CD4-positive, alpha-beta memory T cell (primary cell): ENCODE data around the gene POLN. TPM values are rescaled to one million over a fixed set of nuclear protein-coding genes. Genes with fewer than 3 reads are reported as not detected.
A peak's percentile ranks its signal among the peaks of the same experiment; 100 is the strongest.

ENCODE experiments used
- CTCF ChIA-PET: fragments of 350-600 bp; sonication (Branson Sonifier 250); formaldehyde crosslinking; loops from one replicate; lab custom pipeline; 2021; ENCODE audit warnings: inconsistent platforms; ENCODE audit not compliant: partially characterized antibody; lab: Charles Lee
- POLR2A ChIA-PET: fragments of 350-600 bp; sonication (Branson Sonifier 250); formaldehyde crosslinking; loops from one replicate; lab custom pipeline; 2021; ENCODE audit not compliant: partially characterized antibody; lab: Charles Lee
- DNase-seq, 5 donors: peaks; one replicate each; pipeline versions ENCODE4 v3.0.0 to v3.0.0-alpha.2; 2020 to 2022; ENCODE audit warnings: mixed read lengths in 1 of 5
- H3K27ac ChIP-seq: one replicate; pipeline ENCODE4 v1.7.0; 2013; ENCODE audit warnings: low read depth, low read length
- H3K27me3 ChIP-seq: 2 replicates; pipeline ENCODE4 v1.7.0; 2013; ENCODE audit warnings: mild to moderate bottlenecking, low read length, moderate library complexity; ENCODE audit not compliant: insufficient read depth
- H3K36me3 ChIP-seq: 2 replicates; pipeline ENCODE4 v1.7.0; 2013; ENCODE audit warnings: mild to moderate bottlenecking, low read length, moderate library complexity; ENCODE audit not compliant: insufficient read depth
- H3K4me1 ChIP-seq: 2 replicates; pipeline ENCODE4 v1.7.0; 2013; ENCODE audit warnings: mild to moderate bottlenecking, low read length, moderate library complexity; ENCODE audit not compliant: insufficient read depth
- H3K4me3 ChIP-seq, 2 donors: one replicate each; pipeline ENCODE4 v1.7.0; 2013; ENCODE audit warnings: low read length in 2 of 2, mild to moderate bottlenecking in 1 of 2
- H3K9me3 ChIP-seq, 2 donors: one replicate each; pipeline ENCODE4 v1.7.0; 2013; ENCODE audit warnings: low read length in 2 of 2, control low read depth in 1 of 2; ENCODE audit not compliant: control insufficient read depth in 1 of 2
- H3K27ac Mint-ChIP-seq, 7 donors: one replicate each; pipeline ENCODE4 v1.8.0; 2020 to 2021; ENCODE audit warnings: mixed read lengths in 7 of 7, mild to moderate bottlenecking in 6 of 7, inconsistent platforms in 3 of 7, moderate library complexity in 3 of 7
- H3K27me3 Mint-ChIP-seq, 2 donors: one replicate each; pipeline ENCODE4 v1.8.0; 2020 to 2021; ENCODE audit warnings: mixed read lengths in 2 of 2
- H3K36me3 Mint-ChIP-seq, 2 donors: one replicate each; pipeline ENCODE4 v1.8.0; 2020 to 2021; ENCODE audit warnings: mixed read lengths in 2 of 2, inconsistent platforms in 1 of 2, mild to moderate bottlenecking in 1 of 2
- H3K4me1 Mint-ChIP-seq, 4 donors: one replicate each; pipeline ENCODE4 v1.8.0; 2020 to 2021; ENCODE audit warnings: mixed read lengths in 4 of 4, mild to moderate bottlenecking in 1 of 4
- H3K4me3 Mint-ChIP-seq, 8 donors: one replicate each; pipeline ENCODE4 v1.8.0; 2020 to 2021; ENCODE audit warnings: mixed read lengths in 8 of 8, mild to moderate bottlenecking in 7 of 8, moderate library complexity in 6 of 8, inconsistent platforms in 3 of 8
- H3K9me3 Mint-ChIP-seq, 8 donors: one replicate each; pipeline ENCODE4 v1.8.0; 2020 to 2021; ENCODE audit warnings: mixed read lengths in 8 of 8, mild to moderate bottlenecking in 5 of 8, inconsistent platforms in 3 of 8, moderate library complexity in 1 of 8
- intact Hi-C: fragments of 100-400 bp; cut with micrococcal nuclease; formaldehyde crosslinking; loops from one replicate; pipeline ENCODE4 v1.15.1; 2023
- polyA plus RNA-seq, 2 donors: library from polyadenylated mRNA; unstranded; fragments of 300-500 nt; fragmentation: Illumina TruSeq; gene quantifications; one replicate each; pipeline ENCODE4 v1.2.3, GENCODE V29; 2021
- total RNA-seq, 2 experiments: library from RNA; stranded (reverse); gene quantifications; one replicate each; pipeline ENCODE4 v1.2.3, GENCODE V29; 2021

Gene POLN
- total and polyA plus RNA-seq, 4 experiments from 2014 or later, result 0.24 to 4.4 (median 2.8) TPM

GRCh38 chr4:2178986-2179385, 62.9 kb downstream of the POLN start:
- no peak for DNase-seq
- H3K36me3 Mint-ChIP-seq, result peaks cover 4 to 11% of the 10 kb centered on the region in 2 donors
- Histone ChIP-seq H3K27me3 (no peaks in the 10 kb centered on the region), H3K9me3 (no peaks in the 10 kb centered on the region), H3K4me3 (no peak overlapping the region), H3K36me3 (no peaks in the 10 kb centered on the region), H3K27ac (no peak overlapping the region), H3K4me1 (no peaks in the 10 kb centered on the region)
- H3K4me3 Mint-ChIP-seq, result no peak overlapping the region
- peaks cover 1 to 3% of the 10 kb centered on the region in 2 donors for H3K27me3 Mint-ChIP-seq
- no peak overlapping the region for H3K27ac Mint-ChIP-seq
- intact Hi-C loops, result no loop called here
- CTCF ChIA-PET, result no interaction called here
- H3K9me3 Mint-ChIP-seq, result peaks cover 0 to 8% (median 1%) of the 10 kb centered on the region in 8 donors
- H3K4me1 Mint-ChIP-seq, result peaks cover 0 to 5% (median 0%) of the 10 kb centered on the region in 4 donors
- POLR2A ChIA-PET, result no interaction called here

GRCh38 chr4:2177443-2178093, 64.4 kb downstream of the POLN start:
- H3K27me3 Mint-ChIP-seq, result peaks cover 1 to 3% of the 10 kb centered on the region in 2 donors
- peaks cover 7 to 19% (median 11%) of the 10 kb centered on the region in 4 donors for H3K4me1 Mint-ChIP-seq
- peaks cover under 1 to 10% of the 10 kb centered on the region in 2 donors for H3K36me3 Mint-ChIP-seq

GRCh38 chr4:2175990-2176698, 65.8 kb downstream of the POLN start:
- Histone ChIP-seq H3K4me1 (peaks cover 16% of the 10 kb centered on the region), H3K27ac (no peak overlapping the region), H3K9me3 (no peaks in the 10 kb centered on the region), H3K27me3 (no peaks in the 10 kb centered on the region), H3K36me3 (no peaks in the 10 kb centered on the region), H3K4me3 (no peak overlapping the region)
- H3K9me3 Mint-ChIP-seq, result no peaks in the 10 kb centered on the region
- no peaks in the 10 kb centered on the region for H3K27me3 Mint-ChIP-seq
- ChIA-PET CTCF (interaction anchor here (0.6 to 0.9 kb wide), 2 partner anchors 8 to 549 kb away, joined by 3 to 4 read pairs; no protein-coding TSS in a partner anchor), POLR2A (no interaction called here)
- intact Hi-C loops, result no loop called here
- H3K36me3 Mint-ChIP-seq, result no peaks in the 10 kb centered on the region
- no peak for DNase-seq
- H3K4me1 Mint-ChIP-seq, result peaks cover 16 to 29% (median 20%) of the 10 kb centered on the region in 4 donors
- H3K4me3 Mint-ChIP-seq, result no peak overlapping the region
- no peak overlapping the region for H3K27ac Mint-ChIP-seq

More at GRCh38 chr4:2177443-2178093, 64.4 kb downstream of the POLN start:
- Mint-ChIP-seq H3K9me3 (peaks cover 0 to 6% (median 1%) of the 10 kb centered on the region in 8 donors), H3K4me3 (no peak overlapping the region), H3K27ac (peak overlapping the region in 2 of 7 donors; percentile 11 to 55)
- ChIA-PET CTCF (no interaction called here), POLR2A (no interaction called here)
- Histone ChIP-seq H3K27me3 (no peaks in the 10 kb centered on the region), H3K9me3 (no peaks in the 10 kb centered on the region), H3K4me3 (no peak overlapping the region), H3K27ac (no peak overlapping the region), H3K36me3 (no peaks in the 10 kb centered on the region), H3K4me1 (peaks cover 8% of the 10 kb centered on the region)
- DNase-seq, result no peak
- intact Hi-C loops, result no loop called here

- no peaks in the 10 kb centered on the region for H3K27me3 ChIP-seq
- intact Hi-C loops, result no loop called here
- H3K4me1 ChIP-seq, result peaks cover 16% of the 10 kb centered on the region
- Mint-ChIP-seq H3K4me3 (no peak overlapping the region), H3K9me3 (no peaks in the 10 kb centered on the region), H3K27ac (peak overlapping the region in 1 of 7 donors; percentile 70), H3K4me1 (peaks cover 16 to 29% (median 20%) of the 10 kb centered on the region in 4 donors), H3K27me3 (no peaks in the 10 kb centered on the region), H3K36me3 (peaks cover 2 to 3% of the 10 kb centered on the region in 2 donors)
- no peaks in the 10 kb centered on the region for H3K9me3 ChIP-seq
- H3K36me3 ChIP-seq, result no peaks in the 10 kb centered on the region
- H3K27ac ChIP-seq, result no peak overlapping the region
- DNase-seq, result no peak
- CTCF ChIA-PET, result no interaction called here
- POLR2A ChIA-PET, result no interaction called here
- H3K4me3 ChIP-seq, result no peak overlapping the region
Measured at GRCh38 chr4:2174061-2174460, 67.9 kb downstream of the POLN start.

- Mint-ChIP-seq H3K4me1 (peaks cover 16 to 29% (median 20%) of the 10 kb centered on the region in 4 donors), H3K27me3 (no peaks in the 10 kb centered on the region), H3K36me3 (peaks cover 7 to 12% of the 10 kb centered on the region in 2 donors), H3K27ac (peak overlapping the region; percentile 0 to 85 (median 60)), H3K9me3 (peaks cover 0 to 2% (median 0%) of the 10 kb centered on the region in 8 donors), H3K4me3 (peak overlapping the region in 7 of 8 donors; percentile 2 to 74 (median 60))
- no peaks in the 10 kb centered on the region for H3K27me3 ChIP-seq
- H3K27ac ChIP-seq, result no peak overlapping the region
- H3K9me3 ChIP-seq, result no peaks in the 10 kb centered on the region
- ChIA-PET CTCF (interaction anchor here (1.4 kb wide), 1 partner anchor 48 kb away, joined by 6 read pairs; no protein-coding TSS in a partner anchor), POLR2A (interaction anchor here (1.5 kb wide), 1 partner anchor 163 kb away, joined by 5 read pairs; the partner anchor contains the start of gene NELFA)
- intact Hi-C loops, result no loop called here
- no peaks in the 10 kb centered on the region for H3K36me3 ChIP-seq
- DNase-seq, result peak; percentile 18 to 44 (median 36)
- no peak overlapping the region for H3K4me3 ChIP-seq
- H3K4me1 ChIP-seq, result peaks cover 16% of the 10 kb centered on the region
Measured at GRCh38 chr4:2172627-2173231, 69.2 kb downstream of the POLN start.

GRCh38 chr4:2172161-2172560, 69.8 kb downstream of the POLN start:
- Mint-ChIP-seq H3K36me3 (peaks cover 7 to 12% of the 10 kb centered on the region in 2 donors), H3K27me3 (no peaks in the 10 kb centered on the region), H3K4me3 (peak overlapping the region in 7 of 8 donors; percentile 2 to 74 (median 60)), H3K9me3 (peaks cover 0 to 2% (median 0%) of the 10 kb centered on the region in 8 donors), H3K4me1 (peaks cover 16 to 29% (median 20%) of the 10 kb centered on the region in 4 donors), H3K27ac (peak overlapping the region in 6 of 7 donors; percentile 0 to 85 (median 64))
- Histone ChIP-seq H3K4me3 (no peak overlapping the region), H3K27ac (no peak overlapping the region), H3K9me3 (no peaks in the 10 kb centered on the region), H3K27me3 (no peaks in the 10 kb centered on the region), H3K4me1 (peaks cover 16% of the 10 kb centered on the region), H3K36me3 (no peaks in the 10 kb centered on the region)
- POLR2A ChIA-PET, result interaction anchor here (1.5 kb wide), 1 partner anchor 163 kb away, joined by 5 read pairs; the partner anchor contains the start of gene NELFA
- DNase-seq, result peak in 1 of 5 donors; percentile 24
- CTCF ChIA-PET, result interaction anchor here (1.4 kb wide), 1 partner anchor 48 kb away, joined by 6 read pairs; no protein-coding TSS in a partner anchor
- intact Hi-C loops, result no loop called here
